ENCODE data around the gene CFAP141. TPM values are rescaled to one million over a fixed set of nuclear protein-coding genes. Genes with fewer than 3 reads are reported as not detected.

The CFAP141 gene
- total and polyA plus RNA-seq, 2 of the 13 experiments (the other 11 are each of a cell fraction or from before 2014, with no cell fraction given) = not detected

GRCh38 chr1:154237435-154237834, 31.3 kb upstream of the CFAP141 start (continued):
- TF ChIP-seq GPBP1L1 (CRISPR knock-in tag; IDR thresholded peaks at IDR 0.05) = no peak
- TF ChIP-seq EHMT2 (IDR thresholded peaks at IDR 0.05; ENCODE audit: borderline replicate concordance, low read depth, low read length) = no peak
- no peak for TF ChIP-seq MIER2 (CRISPR knock-in tag; IDR thresholded peaks at IDR 0.05)
- peak; percentile 80 for TF ChIP-seq PHF21A (CRISPR knock-in tag; IDR thresholded peaks at IDR 0.05)
- TF ChIP-seq ZNF564 (CRISPR knock-in tag; IDR thresholded peaks at IDR 0.05) = no peak
- no peak for TF ChIP-seq ZNF121 (CRISPR knock-in tag; IDR thresholded peaks at IDR 0.05)
- TF ChIP-seq KLF11 (CRISPR knock-in tag; IDR thresholded peaks at IDR 0.05) = no peak
- peak; percentile 27; the same call in 1 of the 2 replicates for TF ChIP-seq ONECUT2 (CRISPR knock-in tag; IDR thresholded peaks at IDR 0.05)
- TF ChIP-seq AKNA (CRISPR knock-in tag; IDR thresholded peaks at IDR 0.05; ENCODE audit: borderline replicate concordance) = no peak
- TF ChIP-seq RAD21 (CRISPR knock-in tag; IDR thresholded peaks at IDR 0.05) = no peak
- TF ChIP-seq ZNF646 (CRISPR knock-in tag; IDR thresholded peaks at IDR 0.05) = no peak
- peak; percentile 84 for TF ChIP-seq SOX5 (CRISPR knock-in tag; IDR thresholded peaks at IDR 0.05; ENCODE audit: borderline replicate concordance)
- TF ChIP-seq SRSF4 (IDR thresholded peaks at IDR 0.05; ENCODE audit: low read depth, low read length, poor library complexity, severe bottlenecking) = no peak
- no peak for TF ChIP-seq ZBTB10 (CRISPR knock-in tag; IDR thresholded peaks at IDR 0.05; ENCODE audit: borderline replicate concordance)
- TF ChIP-seq PHB2 (IDR thresholded peaks at IDR 0.05; ENCODE audit: partially characterized antibody) = no peak

Measured in HepG2 (cell line).